ENCODE data around the gene ZNF844. TPM values are rescaled to one million over a fixed set of nuclear protein-coding genes. Genes with fewer than 3 reads are reported as not detected.
"Not testable (repeated sequence)": the region's sequence is repeated elsewhere in the genome, so short reads cannot be mapped to it uniquely, and the experiment has no call there.

ZNF844 gene
- total and polyA plus RNA-seq, 2 donors (not counting 1 experiment from before 2014, with no cell fraction given) = 4.7 to 15.4 TPM

DNA sequence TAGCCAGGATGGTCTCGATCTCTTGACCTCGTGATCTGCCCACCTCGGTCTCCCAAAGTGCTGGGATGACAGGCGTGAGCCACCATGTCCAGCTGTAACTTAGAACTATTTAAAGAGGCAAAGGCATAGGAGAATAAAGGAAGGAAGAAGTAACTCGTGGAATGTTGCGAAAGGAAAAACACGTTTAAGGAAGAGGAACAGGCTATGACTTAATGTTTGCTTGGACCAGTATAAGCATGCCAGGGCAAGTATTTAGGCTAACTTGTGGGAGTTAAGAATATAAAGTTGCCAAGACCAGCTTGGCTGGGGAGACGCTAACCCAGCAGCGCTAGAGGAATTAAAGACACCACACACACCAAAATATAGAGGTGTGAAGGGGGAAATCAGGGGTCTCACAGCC is 33.5 kb downstream of the ZNF844 start:
- H3K36me3 ChIP-seq (ENCODE audit: control insufficient read depth, insufficient read depth, low read length) = no peaks in the 10 kb centered on the region
- no peak overlapping the region for H3K4me2 ChIP-seq (ENCODE audit: extremely low read depth, insufficient read depth, low read length)
- H3K27me3 ChIP-seq (ENCODE audit: control insufficient read depth, insufficient read depth, low read length) = no peaks in the 10 kb centered on the region
- H3K4me1 ChIP-seq (ENCODE audit: control insufficient read depth, extremely low read depth, insufficient read depth, low read length) = no peaks in the 10 kb centered on the region
- TF ChIP-seq, protein P1, sequence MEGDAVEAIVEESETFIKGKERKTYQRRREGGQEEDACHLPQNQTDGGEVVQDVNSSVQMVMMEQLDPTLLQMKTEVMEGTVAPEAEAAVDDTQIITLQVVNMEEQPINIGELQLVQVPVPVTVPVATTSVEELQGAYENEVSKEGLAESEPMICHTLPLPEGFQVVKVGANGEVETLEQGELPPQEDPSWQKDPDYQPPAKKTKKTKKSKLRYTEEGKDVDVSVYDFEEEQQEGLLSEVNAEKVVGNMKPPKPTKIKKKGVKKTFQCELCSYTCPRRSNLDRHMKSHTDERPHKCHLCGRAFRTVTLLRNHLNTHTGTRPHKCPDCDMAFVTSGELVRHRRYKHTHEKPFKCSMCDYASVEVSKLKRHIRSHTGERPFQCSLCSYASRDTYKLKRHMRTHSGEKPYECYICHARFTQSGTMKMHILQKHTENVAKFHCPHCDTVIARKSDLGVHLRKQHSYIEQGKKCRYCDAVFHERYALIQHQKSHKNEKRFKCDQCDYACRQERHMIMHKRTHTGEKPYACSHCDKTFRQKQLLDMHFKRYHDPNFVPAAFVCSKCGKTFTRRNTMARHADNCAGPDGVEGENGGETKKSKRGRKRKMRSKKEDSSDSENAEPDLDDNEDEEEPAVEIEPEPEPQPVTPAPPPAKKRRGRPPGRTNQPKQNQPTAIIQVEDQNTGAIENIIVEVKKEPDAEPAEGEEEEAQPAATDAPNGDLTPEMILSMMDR (conservative IDR thresholded peaks at IDR 0.05 in 1 of 2, IDR thresholded peaks at IDR 0.05 in 1 of 2; ENCODE audit: low read depth in 1 of 2, low read length in 2 of 2) = no peak
- no peaks in the 10 kb centered on the region for H3K9me3 ChIP-seq (ENCODE audit: control insufficient read depth, insufficient read depth, low read depth, low read length)
- no peak overlapping the region for H3K9ac ChIP-seq (ENCODE audit: insufficient read depth, low read length)
- no peaks in the 10 kb centered on the region for H3K79me2 ChIP-seq (ENCODE audit: control insufficient read depth, insufficient read depth, low read length)
- no peak overlapping the region for H2AFZ ChIP-seq (ENCODE audit: low read length)
- no peak for DNase-seq (ENCODE audit: low read depth in 2 of 2)
- no peak overlapping the region for H3K4me3 ChIP-seq (replicated peaks in 1 of 4; ENCODE audit: control extremely low read depth in 1 of 4, insufficient read depth in 1 of 4, low read depth in 3 of 4, low read length in 4 of 4)
- no peaks in the 10 kb centered on the region for H4K20me1 ChIP-seq (ENCODE audit: control insufficient read depth, extremely low read depth, insufficient read depth, low read length)
- H3K27ac ChIP-seq (ENCODE audit: insufficient read depth, low read length) = no peak overlapping the region

DNA sequence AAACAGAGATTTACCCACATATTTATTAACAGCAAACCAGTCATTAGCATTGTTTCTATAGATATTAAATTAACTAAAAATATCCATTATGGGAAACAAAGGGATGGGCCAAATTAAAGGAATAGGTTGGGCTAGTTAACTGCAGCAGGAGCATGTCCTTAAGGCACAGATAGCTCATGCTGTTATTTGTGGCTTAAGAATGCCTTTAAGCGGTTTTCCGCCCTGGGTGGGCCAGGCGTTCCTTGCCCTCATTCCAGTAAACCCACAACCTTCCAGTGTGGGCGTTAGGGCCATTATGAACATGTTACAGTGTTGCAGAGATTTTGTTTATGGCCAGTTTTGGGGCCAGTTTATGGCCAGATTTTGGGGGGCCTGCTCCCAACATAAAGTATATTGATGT is 39.4 kb downstream of the ZNF844 start:
- H3K79me2 ChIP-seq (ENCODE audit: control insufficient read depth, insufficient read depth, low read length); DNase-seq (ENCODE audit: low read depth in 2 of 2); H3K4me1 ChIP-seq (ENCODE audit: control insufficient read depth, extremely low read depth, insufficient read depth, low read length): not testable (repeated sequence)

DNA sequence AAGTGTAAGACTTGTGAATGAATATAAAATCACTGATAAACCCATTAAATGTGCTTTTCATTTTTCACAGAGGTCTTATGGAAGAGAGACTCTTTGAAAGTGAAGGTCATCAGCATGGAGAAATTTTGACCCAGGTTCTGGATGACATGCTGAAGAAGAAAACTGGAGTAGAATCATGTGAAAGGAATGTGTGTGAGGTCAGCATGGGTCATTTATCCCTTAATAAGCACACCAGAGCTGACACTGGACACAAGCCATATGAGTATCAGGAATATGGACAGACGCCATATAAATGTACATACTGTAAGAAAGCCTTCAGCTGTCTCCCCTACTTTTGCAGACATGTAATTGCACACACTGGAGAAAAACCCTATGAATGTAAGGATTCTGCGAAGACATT is 46.6 kb downstream of the ZNF844 start:
- no peaks in the 10 kb centered on the region for H3K79me2 ChIP-seq (ENCODE audit: control insufficient read depth, insufficient read depth, low read length)
- H4K20me1 ChIP-seq (ENCODE audit: control insufficient read depth, extremely low read depth, insufficient read depth, low read length) = no peaks in the 10 kb centered on the region
- no peaks in the 10 kb centered on the region for H3K9me3 ChIP-seq (ENCODE audit: control insufficient read depth, insufficient read depth, low read depth, low read length)
- H3K36me3 ChIP-seq (ENCODE audit: control insufficient read depth, insufficient read depth, low read length) = no peaks in the 10 kb centered on the region
- no peaks in the 10 kb centered on the region for H3K27me3 ChIP-seq (ENCODE audit: control insufficient read depth, insufficient read depth, low read length)
- H2AFZ ChIP-seq (ENCODE audit: low read length) = no peak overlapping the region
- H3K4me2 ChIP-seq (ENCODE audit: extremely low read depth, insufficient read depth, low read length) = no peak overlapping the region
- no peak for DNase-seq (ENCODE audit: low read depth in 2 of 2)
- no peak overlapping the region for H3K9ac ChIP-seq (ENCODE audit: insufficient read depth, low read length)
- H3K4me1 ChIP-seq (ENCODE audit: control insufficient read depth, extremely low read depth, insufficient read depth, low read length) = no peaks in the 10 kb centered on the region
- H3K4me3 ChIP-seq (replicated peaks in 1 of 4; ENCODE audit: control extremely low read depth in 1 of 4, insufficient read depth in 1 of 4, low read depth in 3 of 4, low read length in 4 of 4) = no peak overlapping the region
- TF ChIP-seq, protein P1 (conservative IDR thresholded peaks at IDR 0.05 in 1 of 2, IDR thresholded peaks at IDR 0.05 in 1 of 2; ENCODE audit: low read depth in 1 of 2, low read length in 2 of 2) = no peak
- TF ChIP-seq EZH2 (IDR thresholded peaks at IDR 0.05; ENCODE audit: low read length, missing control alignments) = no peak
- H3K27ac ChIP-seq (ENCODE audit: insufficient read depth, low read length) = no peak overlapping the region

More for the DNA sequence above, 39.4 kb downstream of the ZNF844 start:
- not testable (repeated sequence) for H4K20me1 ChIP-seq (ENCODE audit: control insufficient read depth, extremely low read depth, insufficient read depth, low read length); H3K27ac ChIP-seq (ENCODE audit: insufficient read depth, low read length); H3K9ac ChIP-seq (ENCODE audit: insufficient read depth, low read length); H2AFZ ChIP-seq (ENCODE audit: low read length); H3K4me3 ChIP-seq (replicated peaks in 1 of 4; ENCODE audit: control extremely low read depth in 1 of 4, insufficient read depth in 1 of 4, low read depth in 3 of 4, low read length in 4 of 4); H3K36me3 ChIP-seq (ENCODE audit: control insufficient read depth, insufficient read depth, low read length); H3K9me3 ChIP-seq (ENCODE audit: control insufficient read depth, insufficient read depth, low read depth, low read length); H3K27me3 ChIP-seq (ENCODE audit: control insufficient read depth, insufficient read depth, low read length); H3K4me2 ChIP-seq (ENCODE audit: extremely low read depth, insufficient read depth, low read length)

All from fibroblast of lung (primary cell).